22Rv1 (cell line): ENCODE results near the gene POLR2L.

ENCODE experiments used
- CTCF ChIP-seq: fragments of 450-650 bp; IDR thresholded peaks from 2 replicates; pipeline ENCODE4 v1.5.1; 2017; ENCODE audit warnings: mild to moderate bottlenecking
- ZFX ChIP-seq: fragments of 450-650 bp; IDR thresholded peaks from 2 replicates; pipeline ENCODE4 v1.6.1; 2017; ENCODE audit warnings: antibody characterized with exemption, borderline replicate concordance

- TF ChIP-seq CTCF, result no peak
- no peak for TF ChIP-seq ZFX
These were observed 9.1 kb downstream of the POLR2L start for GRCh38 chr11:833114-833791.
